ENCODE results near the gene ERBIN. TPM values are rescaled to one million over a fixed set of nuclear protein-coding genes. Genes with fewer than 3 reads are reported as not detected.

Gene ERBIN
- total and polyA plus RNA-seq, 2 of the 8 experiments (the other 6 are each of a cell fraction or from before 2014, with no cell fraction given) = 7.7 to 33.2 TPM

GRCh38 chr5:66013906-66014305 lies 87.5 kb downstream of the ERBIN start:
- H3K27ac ChIP-seq (ENCODE audit: low read depth, low read length) = no peak overlapping the region
- no peak overlapping the region for H4K91ac ChIP-seq (replicated peaks; ENCODE audit: insufficient read length, low read length)
- H4K8ac ChIP-seq (ENCODE audit: extremely low read depth, insufficient read depth, low read length) = no peak overlapping the region
- ChIA-PET CTCF (ENCODE audit: partially characterized antibody) (no interaction called here), POLR2A (ENCODE audit: partially characterized antibody) (no interaction called here)
- H3K9me3 ChIP-seq (ENCODE audit: insufficient read depth in 2 of 2, low read depth in 1 of 2, low read length in 1 of 2) = no peaks in the 10 kb centered on the region
- H3K18ac ChIP-seq (ENCODE audit: extremely low read depth, low read length) = no peak overlapping the region
- H3K4me1 ChIP-seq (replicated peaks in 1 of 4; ENCODE audit: control insufficient read depth in 3 of 4, insufficient read depth in 4 of 4, low read length in 3 of 4) = no peaks in the 10 kb centered on the region
- no peak overlapping the region for H3K23ac ChIP-seq (ENCODE audit: insufficient read length)
- H2BK5ac ChIP-seq (ENCODE audit: low read depth, low read length) = no peak overlapping the region
- H3K9ac ChIP-seq (replicated peaks in 1 of 4; ENCODE audit: extremely low read depth in 1 of 4, low read depth in 3 of 4, low read length in 3 of 4) = no peak overlapping the region
- H3K27me3 ChIP-seq (replicated peaks in 1 of 4; ENCODE audit: control insufficient read depth in 3 of 4, extremely low read depth in 1 of 4, insufficient read depth in 3 of 4, low read length in 3 of 4) = no peaks in the 10 kb centered on the region
- H2AFZ ChIP-seq (ENCODE audit: low read length) = no peak overlapping the region
- H3K36me3 ChIP-seq (ENCODE audit: control insufficient read depth in 2 of 4, insufficient read depth in 4 of 4, low read length in 3 of 4) = peaks cover 0 to 14% (median 2%) of the 10 kb centered on the region in 4 experiments; a peak in 2 of 8 replicates
- H3K4ac ChIP-seq (replicated peaks; ENCODE audit: insufficient read length, low read depth, low read length) = no peak overlapping the region
- H3K4me2 ChIP-seq (ENCODE audit: insufficient read depth in 1 of 2, low read depth in 2 of 2, low read length in 2 of 2) = no peak overlapping the region
- no peak overlapping the region for H4K5ac ChIP-seq (ENCODE audit: insufficient read length, low read depth, low read length)
- no peak overlapping the region for H3K56ac ChIP-seq (replicated peaks; ENCODE audit: insufficient read length, low read depth, low read length)
- DNase-seq (ENCODE audit: low read depth in 1 of 2, low spot score in 2 of 2) (no peak), FAIRE-seq (no peak)
- no peak overlapping the region for H3K14ac ChIP-seq (ENCODE audit: insufficient read length)
- H2BK20ac ChIP-seq (ENCODE audit: low read length) = no peak overlapping the region
- H3K79me1 ChIP-seq (ENCODE audit: low read depth, low read length) = no peaks in the 10 kb centered on the region
- no peak overlapping the region for H3K4me3 ChIP-seq (ENCODE audit: extremely low read depth in 1 of 4, insufficient read depth in 2 of 4, low read depth in 3 of 4, low read length in 4 of 4)
- peaks cover 0 to 3% of the 10 kb centered on the region in 2 experiments for H4K20me1 ChIP-seq (replicated peaks in 1 of 2; ENCODE audit: control insufficient read depth in 1 of 2, insufficient read depth in 2 of 2, low read length in 2 of 2)
- H2BK120ac ChIP-seq (replicated peaks; ENCODE audit: low read depth, low read length) = no peak overlapping the region
- 92% methylated on average over 1 of the region's 1 CpG; no CpG with 5 or more reads in 1 of the 2 experiments for whole genome bisulfite sequencing, 2 experiments (ENCODE audit: extremely low coverage in 1 of 2, insufficient coverage in 1 of 2, insufficient read length in 1 of 2, insufficient replicate concordance in 2 of 2, low coverage in 1 of 2, low lambda C conversion rate in 2 of 2, missing lambda C conversion rate in 1 of 2)
- H3K23me2 ChIP-seq (ENCODE audit: low read depth, low read length) = no peaks in the 10 kb centered on the region
- no peak overlapping the region for H2BK15ac ChIP-seq (ENCODE audit: low read length)
- H3K79me2 ChIP-seq (ENCODE audit: control insufficient read depth in 1 of 2, insufficient read depth in 2 of 2, low read length in 2 of 2) = peaks cover 0 to 12% of the 10 kb centered on the region in 2 experiments; a peak in 2 of 4 replicates
- no peak overlapping the region for H2BK12ac ChIP-seq (ENCODE audit: low read depth, low read length)
- no peak overlapping the region for H2AK5ac ChIP-seq (ENCODE audit: low read depth, low read length)
- no peak for TF ChIP-seq POLR2AphosphoS5 (IDR thresholded peaks at IDR 0.05; ENCODE audit: low read depth, low read length)
- no peak for TF ChIP-seq FOSL1 (IDR thresholded peaks at IDR 0.05; ENCODE audit: insufficient read depth, low read depth, low read length)
